ENCODE measurements around the gene LGR4. TPM values are rescaled to one million over a fixed set of nuclear protein-coding genes. Genes with fewer than 3 reads are reported as not detected.

The LGR4 gene
- total RNA-seq (2016; rRNA removed; fragmentation: Illumina TruSeq; extraction: Trizol) (51.4 and 68.7 TPM in 2 replicates), polyA plus RNA-seq (2011; rRNA removed) (42.1 and 43.8 TPM in 2 replicates), polyA minus RNA-seq (2011; rRNA and poly(A)+ RNA removed; ENCODE audit: low replicate concordance) (187 and 243 TPM in 2 replicates), Bru-seq, nascent RNA (percentile 95 among the genes with signal in this experiment), BruChase-seq, experiment 1, labeled RNA remaining after a 6-hour chase (percentile 92 among the genes with signal in this experiment), BruChase-seq, experiment 2, labeled RNA remaining after a 2-hour chase (percentile 91 among the genes with signal in this experiment)
- 8.1 and 10.5 TPM in 2 replicates for total RNA-seq (2016; cell fraction: cytosol; rRNA removed; fragmentation: Illumina TruSeq; extraction: Trizol; ENCODE audit: low read depth)
- total RNA-seq (2016; cell fraction: insoluble cytoplasmic fraction; rRNA removed; fragmentation: Illumina TruSeq; extraction: Trizol): 51.6 and 65.3 TPM in 2 replicates
- 23.6 and 26.4 TPM in 2 replicates for total RNA-seq (2016; cell fraction: membrane; rRNA removed; fragmentation: Illumina TruSeq; extraction: Trizol)
- 111 and 112 TPM in 2 replicates for total RNA-seq (2016; cell fraction: nucleus; rRNA removed; fragmentation: Illumina TruSeq; extraction: Trizol)
- polyA plus RNA-seq (2011; cell fraction: cytosol; rRNA removed): 21.7 and 35.6 TPM in 2 replicates
- polyA plus RNA-seq (2011; cell fraction: nucleus; rRNA removed): 35.4 and 41.4 TPM in 2 replicates
- polyA plus RNA-seq (2012): 45.1 and 63.2 TPM in 2 replicates
- 1.6 TPM in 2 replicates for polyA plus RNA-seq (2016; cell fraction: cytosol; fragmentation: Illumina TruSeq; extraction: Trizol; ENCODE audit: low read depth)
- polyA plus RNA-seq (2016; cell fraction: insoluble cytoplasmic fraction; fragmentation: Illumina TruSeq; extraction: Trizol; ENCODE audit: low read depth): 39.9 and 43.3 TPM in 2 replicates
- 7.6 and 7.9 TPM in 2 replicates for polyA plus RNA-seq (2016; cell fraction: membrane; fragmentation: Illumina TruSeq; extraction: Trizol; ENCODE audit: low read depth)
- 106 and 117 TPM in 2 replicates for polyA plus RNA-seq (2016; cell fraction: nucleus; fragmentation: Illumina TruSeq; extraction: Trizol; ENCODE audit: insufficient read depth, low read depth)
- 60.2 and 70.2 TPM in 2 replicates for polyA minus RNA-seq (2011; cell fraction: cytosol; rRNA and poly(A)+ RNA removed)
- 201 and 210 TPM in 2 replicates for polyA minus RNA-seq (2011; cell fraction: nucleus; rRNA and poly(A)+ RNA removed)
- long read RNA-seq, experiment 1, partial matches to known transcripts: 1 of 9 reads
- long read RNA-seq, experiment 1, other reads (novel, unspliced or antisense): 8 of 9 reads
- long read RNA-seq, experiment 2, partial matches to known transcripts: 0 of 43 reads
- long read RNA-seq, experiment 2, other reads (novel, unspliced or antisense): 43 of 43 reads

- Histone ChIP-seq H3K9ac (ENCODE audit: insufficient read depth, low read depth, low read length) (peak within 1 kb of the TSS; percentile 90), H4K20me1 (ENCODE audit: insufficient read depth, low read length) (peaks cover 5% of the 10 kb centered on the region; the same call in 1 of the 2 replicates), H3K4me3 (replicated peaks in 1 of 3; ENCODE audit: insufficient read depth in 1 of 3, low read depth in 2 of 3, low read length in 3 of 3) (peak within 1 kb of the TSS; percentile 64 to 92 (median 85)), H3K79me2 (ENCODE audit: insufficient read depth, low read length) (peaks cover 61% of the 10 kb centered on the region), H3K27ac (ENCODE audit: extremely low read length, insufficient read depth, low read length) (peak within 1 kb of the TSS; percentile 90), H3K36me3 (replicated peaks in 1 of 2; ENCODE audit: control insufficient read depth in 1 of 2, insufficient read depth in 2 of 2, low read length in 2 of 2) (no peaks in the 10 kb centered on the region), H3K4me1 (ENCODE audit: insufficient read depth, low read length) (peaks cover 52% of the 10 kb centered on the region), H3K4me2 (ENCODE audit: low read depth, low read length) (peak within 1 kb of the TSS; percentile 86), H3K27me3 (ENCODE audit: control insufficient read depth in 1 of 2, insufficient read depth in 2 of 2, low read length in 2 of 2) (no peaks in the 10 kb centered on the region; a peak in 1 of 5 replicates), H3K9me3 (ENCODE audit: low read length) (no peaks in the 10 kb centered on the region), H2AFZ (ENCODE audit: low read length) (peak within 1 kb of the TSS; percentile 45)
- in situ Hi-C loops (cut with HindIII; ENCODE audit: extremely low pct_ligation_motif_present, low pct_unique_long_range_greater_than_20kb) (loop anchor here (5.0 kb wide), 1 partner anchor 100 kb away; no protein-coding TSS in a partner anchor), intact Hi-C loops (cut with micrococcal nuclease; ENCODE audit: unreplicated experiment) (loop anchor here (2.0 to 5.0 kb wide), 2 partner anchors 98 to 175 kb away; no protein-coding TSS in a partner anchor)
- TSS peak; percentile 38 for BruUV-seq (replicated peaks)
- DNase-seq (ENCODE audit: low spot score) (peak; percentile 97), ATAC-seq (peak; percentile 93), FAIRE-seq (peak; percentile 53)
- under 1% methylated on average over 29 of the region's 57 CpGs for WGBS (ENCODE audit: low lambda C conversion rate)
- CTCF ChIA-PET (ENCODE audit: low intra/inter-chr PET ratio, low total read pairs): no interaction called here
- POLR2A ChIA-PET: interaction anchor here (0.6 to 2.5 kb wide), 29 partner anchors 9 to 289 kb away, joined by 3 to 40 read pairs (median 4); partner anchors contain the start of genes CCDC34 and LIN7C
- peak; percentile 61; the same call in 1 of the 2 replicates for TF ChIP-seq ZNF329 (CRISPR knock-in tag; IDR thresholded peaks at IDR 0.05; ENCODE audit: low read depth)
- peak; percentile 38; the same call in 1 of the 3 replicates for TF ChIP-seq MXI1 (IDR thresholded peaks at IDR 0.05; ENCODE audit: borderline replicate concordance, low read depth, low read length)
- TF ChIP-seq, protein P1, sequence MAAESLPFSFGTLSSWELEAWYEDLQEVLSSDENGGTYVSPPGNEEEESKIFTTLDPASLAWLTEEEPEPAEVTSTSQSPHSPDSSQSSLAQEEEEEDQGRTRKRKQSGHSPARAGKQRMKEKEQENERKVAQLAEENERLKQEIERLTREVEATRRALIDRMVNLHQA (CRISPR knock-in tag; IDR thresholded peaks at IDR 0.05): no peak
- 0 out of 2 replicates have a peak, but pooled peaks have one; percentile 26 for TF ChIP-seq KLF15 (CRISPR knock-in tag; IDR thresholded peaks at IDR 0.05; ENCODE audit: borderline replicate concordance)
- no peak for TF ChIP-seq RAD51 (IDR thresholded peaks at IDR 0.05; ENCODE audit: borderline replicate concordance)
- TF ChIP-seq ZFP82 (CRISPR knock-in tag; IDR thresholded peaks at IDR 0.05; ENCODE audit: borderline replicate concordance): no peak
- TF ChIP-seq CENPT (CRISPR knock-in tag; IDR thresholded peaks at IDR 0.05; ENCODE audit: low read depth): no peak
- TF ChIP-seq ZNF746 (CRISPR knock-in tag; IDR thresholded peaks at IDR 0.05): 0 out of 2 replicates have a peak, but pooled peaks have one; percentile 47
- no peak for TF ChIP-seq HNRNPK (IDR thresholded peaks at IDR 0.05; ENCODE audit: low read depth, low read length, poor library complexity, severe bottlenecking)
- no peak for TF ChIP-seq ARNT2 (CRISPR knock-in tag; IDR thresholded peaks at IDR 0.05; ENCODE audit: low read depth)
- TF ChIP-seq ZNF530 (CRISPR knock-in tag; IDR thresholded peaks at IDR 0.05; ENCODE audit: low read depth): no peak
- TF ChIP-seq GATA4 (IDR thresholded peaks at IDR 0.05; ENCODE audit: borderline replicate concordance, low read depth): 0 out of 2 replicates have a peak, but pooled peaks have one; percentile 27
- 0 out of 2 replicates have a peak, but pooled peaks have one; percentile 28 for TF ChIP-seq ZNF639 (CRISPR knock-in tag; conservative IDR thresholded peaks at IDR 0.05)
- TF ChIP-seq ZSCAN21 (CRISPR knock-in tag; IDR thresholded peaks at IDR 0.05; ENCODE audit: borderline replicate concordance): peak; percentile 40; the same call in 1 of the 2 replicates
- TF ChIP-seq ZFP41 (CRISPR knock-in tag; IDR thresholded peaks at IDR 0.05; ENCODE audit: borderline replicate concordance): no peak
- TF ChIP-seq MIER2 (CRISPR knock-in tag; IDR thresholded peaks at IDR 0.05): no peak
- peak; percentile 70 for TF ChIP-seq ZNF563 (CRISPR knock-in tag; IDR thresholded peaks at IDR 0.05)
Measured at GRCh38 chr11:27472398-27473016, at the start of gene LGR4. Gene LGR4, minus strand, starts transcription at chr11:27472790. Its CDS starts 488 bp downstream, at chr11:27472302.

All from HepG2 (cell line).